IMR-90 (cell line): ENCODE measurements around the gene PITPNM3. TPM values are rescaled to one million over a fixed set of nuclear protein-coding genes. Genes with fewer than 3 reads are reported as not detected.

Source experiments
- ATAC-seq: fragments of 200-7000 bp; cut with Tn5 transposase; 2 replicates; pipeline ENCODE4 v1.9.1; 2020; ENCODE audit warnings: low read depth, mild to moderate bottlenecking, moderate library complexity
- BruUV-seq: library from RNA; stranded (reverse); fragments of 400-500 nt; replicated peaks from 2 replicates; lab custom pipeline; 2021; lab: Mats Ljungman, UMichigan
- CTCF ChIA-PET: fragments of 300-600 bp; formaldehyde crosslinking; extraction: SDS; loops from one replicate; lab custom pipeline; 2021; ENCODE audit warnings: antibody characterized with exemption; lab: Yijun Ruan, JAX
- POLR2A ChIA-PET: fragments of 300-600 bp; sonication (Branson Sonifier 250); formaldehyde crosslinking; loops from one replicate; lab custom pipeline; 2022; ENCODE audit warnings: antibody characterized with exemption; ENCODE audit not compliant: unreplicated experiment; lab: Charles Lee
- DNase-seq: peaks from one replicate; pipeline ENCODE4 v3.0.0; 2013
- H2AFZ ChIP-seq: replicated peaks from 2 replicates; pipeline ENCODE3; 2013; ENCODE audit warnings: low read length, mild to moderate bottlenecking; ENCODE audit not compliant: poor library complexity
- H2AK5ac ChIP-seq: 2 replicates; pipeline ENCODE4 v1.6.1; 2013; ENCODE audit warnings: low read depth, low read length, inconsistent platforms
- H2AK9ac ChIP-seq: replicated peaks from 2 replicates; pipeline ENCODE3; 2013; ENCODE audit warnings: mild to moderate bottlenecking, low read depth, low read length, moderate library complexity; ENCODE audit not compliant: poor library complexity
- H2BK120ac ChIP-seq: 2 replicates; pipeline ENCODE4 v1.6.1; 2013; ENCODE audit warnings: low read depth, low read length, inconsistent platforms
- H2BK15ac ChIP-seq: 3 replicates; pipeline ENCODE4 v1.6.1; 2013; ENCODE audit warnings: low read depth, low read length, inconsistent platforms
- H2BK20ac ChIP-seq: 2 replicates; pipeline ENCODE4 v1.6.1; 2013; ENCODE audit warnings: low read depth, mild to moderate bottlenecking, inconsistent platforms, low read length, moderate library complexity
- H2BK5ac ChIP-seq: 2 replicates; pipeline ENCODE4 v1.6.1; 2013; ENCODE audit warnings: mild to moderate bottlenecking, low read depth, low read length, inconsistent platforms; ENCODE audit not compliant: poor library complexity, severe bottlenecking
- H3K14ac ChIP-seq: replicated peaks from 2 replicates; pipeline ENCODE4 v1.6.1; 2013; ENCODE audit warnings: low read depth, low read length, inconsistent platforms
- H3K18ac ChIP-seq: 2 replicates; pipeline ENCODE4 v1.6.1; 2013; ENCODE audit warnings: low read depth, low read length, control low read depth
- H3K23ac ChIP-seq: 2 replicates; pipeline ENCODE4 v1.6.1; 2013; ENCODE audit warnings: low read depth, low read length, inconsistent platforms
- H3K27ac ChIP-seq: 2 replicates; pipeline ENCODE4 v1.5.1; 2013; ENCODE audit warnings: mild to moderate bottlenecking, control low read depth, low read length; ENCODE audit not compliant: insufficient read depth
- H3K27me3 ChIP-seq: 2 replicates; pipeline ENCODE4 v1.6.1; 2013; ENCODE audit warnings: low read length; ENCODE audit not compliant: control insufficient read depth, insufficient read depth
- H3K36me3 ChIP-seq: 2 replicates; pipeline ENCODE4 v1.6.1; 2013; ENCODE audit warnings: low read length, mixed read lengths; ENCODE audit not compliant: control insufficient read depth, insufficient read depth
- H3K4ac ChIP-seq: 2 replicates; pipeline ENCODE4 v1.6.1; 2013; ENCODE audit warnings: low read depth, low read length, inconsistent platforms
- H3K4me1 ChIP-seq: 2 replicates; pipeline ENCODE4 v1.6.1; 2013; ENCODE audit warnings: low read length, mixed read lengths; ENCODE audit not compliant: control insufficient read depth, insufficient read depth
- H3K4me2 ChIP-seq: 2 replicates; pipeline ENCODE4 v1.6.1; 2013; ENCODE audit warnings: low read depth, mild to moderate bottlenecking, control low read depth, low read length, moderate library complexity
- H3K4me3 ChIP-seq: 2 replicates; pipeline ENCODE4 v1.5.1; 2013; ENCODE audit warnings: low read depth, mild to moderate bottlenecking, control low read depth, low read length, moderate library complexity; ENCODE audit not compliant: insufficient read depth
- H3K56ac ChIP-seq: 2 replicates; pipeline ENCODE4 v1.6.1; 2013; ENCODE audit warnings: low read length, inconsistent platforms; ENCODE audit not compliant: insufficient read depth; ENCODE audit errors: extremely low read depth
- H3K79me1 ChIP-seq, 2 experiments: 2 replicates each; pipeline ENCODE4 v1.6.1; 2013; ENCODE audit warnings: low read length in 2 of 2, inconsistent platforms in 1 of 2, low read depth in 1 of 2
- H3K9ac ChIP-seq: 2 replicates; pipeline ENCODE4 v1.6.1; 2013; ENCODE audit warnings: low read depth, low read length, control low read depth
- H3K9me1 ChIP-seq: 2 replicates; pipeline ENCODE4 v1.6.1; 2013; ENCODE audit warnings: low read length, inconsistent platforms; ENCODE audit not compliant: insufficient read depth
- H3K9me3 ChIP-seq: 2 replicates; pipeline ENCODE4 v1.6.1; 2013; ENCODE audit warnings: low read length; ENCODE audit not compliant: control insufficient read depth, insufficient read depth
- H4K20me1 ChIP-seq: 2 replicates; pipeline ENCODE4 v1.6.1; 2013; ENCODE audit warnings: low read length, inconsistent platforms; ENCODE audit not compliant: insufficient read depth
- H4K5ac ChIP-seq: 2 replicates; pipeline ENCODE4 v1.6.1; 2013; ENCODE audit warnings: mild to moderate bottlenecking, low read depth, low read length, control low read depth
- H4K8ac ChIP-seq, 2 experiments: 2 replicates each; pipeline ENCODE4 v1.6.1; 2013; ENCODE audit warnings: low read depth in 2 of 2, low read length in 2 of 2, control low read depth in 1 of 2, inconsistent platforms in 1 of 2
- H4K91ac ChIP-seq: 2 replicates; pipeline ENCODE4 v1.6.1; 2013; ENCODE audit warnings: low read depth, low read length, inconsistent platforms; ENCODE audit not compliant: insufficient read depth
- CHD1 ChIP-seq: IDR thresholded peaks from 2 replicates; pipeline ENCODE4 v1.6.1; 2012; ENCODE audit warnings: low read depth, low read length, improper control_type of control experiment
- MAFK ChIP-seq: IDR thresholded peaks from 2 replicates; pipeline ENCODE4 v1.6.1; 2012; ENCODE audit warnings: low read depth, low read length, improper control_type of control experiment
- MAZ ChIP-seq: IDR thresholded peaks from 2 replicates; pipeline ENCODE4 v1.6.1; 2012; ENCODE audit warnings: low read depth, mild to moderate bottlenecking, low read length, improper control_type of control experiment, moderate library complexity, borderline replicate concordance
- POLR2A ChIP-seq: IDR thresholded peaks from 2 replicates; pipeline ENCODE4 v1.6.1; 2012; ENCODE audit warnings: mild to moderate bottlenecking, low read depth, low read length
- RAD21 ChIP-seq: IDR thresholded peaks from 2 replicates; pipeline ENCODE4 v1.6.1; 2012; ENCODE audit warnings: low read length, improper control_type of control experiment
- RCOR1 ChIP-seq: IDR thresholded peaks from 2 replicates; pipeline ENCODE4 v1.6.1; 2012; ENCODE audit warnings: mild to moderate bottlenecking, low read length, improper control_type of control experiment; ENCODE audit not compliant: insufficient replicate concordance
- RFX5 ChIP-seq: IDR thresholded peaks from 2 replicates; pipeline ENCODE4 v1.8.0; 2012; ENCODE audit warnings: low read depth, mild to moderate bottlenecking, low read length, moderate library complexity
- WGBS, 2 experiments: methylation state at CpG; one replicate each; pipeline versions ENCODE4 v1.1.5 to v1.1.7; 2013; ENCODE audit warnings: missing lambda C conversion rate in 2 of 2; ENCODE audit not compliant: insufficient read length in 1 of 2; ENCODE audit errors: extremely low coverage in 2 of 2; 5-methylcytosine and 5-hydroxymethylcytosine counted together
- dilution Hi-C: fragments of 300-500 bp; cut with HindIII; formaldehyde crosslinking; loops from one replicate; pipeline ENCODE4 v1.14.3; 2018; ENCODE audit warnings: low sequenced_read_pairs; ENCODE audit not compliant: unreplicated experiment
- in situ Hi-C: fragments of 300-500 bp; cut with MboI; formaldehyde crosslinking; loops from 3 replicates; pipeline ENCODE4 v1.14.3; 2019; ENCODE audit warnings: low sequenced_read_pairs, inconsistent platforms, mixed read lengths
- intact Hi-C: fragments of 100-400 bp; cut with micrococcal nuclease; formaldehyde crosslinking; loops from 2 replicates; pipeline ENCODE4 v1.10.0; 2022
- polyA plus RNA-seq, 3 experiments: library from polyadenylated mRNA; depleted of rRNA; stranded (reverse); fragments of >200 nt; gene quantifications; 2 replicates each; pipeline ENCODE4 v1.2.3, GENCODE V29; 2012; ENCODE audit warnings: low replicate concordance in 1 of 3
- total RNA-seq: library from RNA; depleted of rRNA; stranded (reverse); fragments of >200 nt; gene quantifications from 2 replicates; pipeline ENCODE4 v1.2.3, GENCODE V29; 2012
- TF ChIP-seq, protein P1 (sequence below): conservative IDR thresholded peaks from 2 replicates; pipeline ENCODE4 v1.5.1; 2012; ENCODE audit warnings: mild to moderate bottlenecking, low read depth, low read length, improper control_type of control experiment
- TF ChIP-seq, protein P2 (sequence below): fragments of 150-350 bp; IDR thresholded peaks from 2 replicates; pipeline ENCODE4 v1.6.1; 2016; ENCODE audit warnings: low read depth, mild to moderate bottlenecking, low read length, moderate library complexity, borderline replicate concordance

PITPNM3 gene
- total and polyA plus RNA-seq, 2 of the 4 experiments (the other 2 are of a cell fraction): 0.54 to 1.7 TPM

DNA sequence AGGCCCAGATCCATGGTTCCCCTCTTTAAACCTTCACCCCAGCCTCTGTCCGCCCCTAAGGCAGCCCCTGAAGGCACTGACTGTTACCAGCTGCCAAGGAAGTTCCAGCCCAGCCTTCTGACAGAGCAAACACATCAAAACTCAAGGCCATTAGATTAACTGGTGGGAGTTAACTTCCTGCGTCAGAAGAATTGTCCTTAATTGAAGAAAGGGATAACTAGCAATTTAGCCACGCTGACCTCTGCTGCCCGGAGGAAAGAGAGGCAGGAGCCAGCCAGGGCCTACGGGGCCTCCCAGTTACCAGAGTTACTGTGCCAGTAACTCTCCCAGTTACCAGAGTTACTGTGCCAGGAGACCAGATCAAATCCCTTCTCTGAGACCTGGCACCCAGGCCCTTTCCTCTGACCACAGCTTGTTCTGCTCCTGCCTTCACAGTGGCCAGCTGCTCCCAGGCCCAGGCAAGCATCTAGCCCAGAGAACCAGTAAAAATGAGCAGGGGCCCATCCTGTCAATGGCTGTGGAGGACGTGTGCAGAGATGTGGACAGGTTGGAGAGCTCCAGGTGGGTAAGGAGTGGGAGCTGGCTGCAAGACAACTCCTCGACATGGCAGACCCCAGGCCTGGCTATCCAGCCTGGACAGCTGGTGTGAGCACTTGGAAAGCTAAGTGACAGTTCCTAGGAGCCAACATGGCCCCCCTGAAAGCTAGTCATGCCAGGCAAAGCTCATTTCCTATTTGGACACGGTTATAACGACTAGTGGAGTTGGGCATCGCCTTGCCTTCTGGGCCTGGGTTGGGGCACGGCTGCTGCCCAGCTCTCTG, 2.8 kb upstream of the PITPNM3 start:
- ChIA-PET POLR2A (interaction anchor here (0.6 kb wide), 1 partner anchor 1123 kb away, joined by 3 read pairs; no protein-coding TSS in a partner anchor), CTCF (no interaction called here)
- Histone ChIP-seq H2AFZ (no peak overlapping the region), H3K4me1 (peaks cover 5% of the 10 kb centered on the region; the same call in 1 of the 2 replicates), H4K91ac (no peak overlapping the region), H3K79me1 (no peaks in the 10 kb centered on the region), H2AK9ac (no peak overlapping the region), H4K5ac (no peak overlapping the region), H3K27ac (no peak overlapping the region), H3K56ac (no peak overlapping the region), H2BK5ac (no peak overlapping the region), H3K9ac (no peak overlapping the region), H3K27me3 (peaks cover 28% of the 10 kb centered on the region), H2AK5ac (no peak overlapping the region), H2BK120ac (no peak overlapping the region), H3K9me1 (no peaks in the 10 kb centered on the region; the same call in 1 of the 2 replicates), H3K4me3 (no peak overlapping the region), H3K4ac (no peak overlapping the region), H2BK20ac (no peak overlapping the region), H3K18ac (no peak overlapping the region), H3K23ac (no peak overlapping the region), H3K4me2 (no peak overlapping the region), H3K9me3 (no peaks in the 10 kb centered on the region), H2BK15ac (no peak overlapping the region), H4K20me1 (0 out of 2 replicates have a peak, but pooled peaks cover 4% of the 10 kb centered on the region), H4K8ac (no peak overlapping the region), H3K36me3 (no peaks in the 10 kb centered on the region), H3K14ac (no peak overlapping the region)
- no peak for DNase-seq
- 52% methylated on average over 4 of the region's 11 CpGs; no CpG with 5 or more reads in 1 of the 2 experiments for WGBS, 2 experiments
- TF ChIP-seq CHD1 (no peak), RAD21 (no peak), RFX5 (no peak), MAZ (no peak), POLR2A (no peak), RCOR1 (no peak), MAFK (no peak)
- TF ChIP-seq, protein P1, sequence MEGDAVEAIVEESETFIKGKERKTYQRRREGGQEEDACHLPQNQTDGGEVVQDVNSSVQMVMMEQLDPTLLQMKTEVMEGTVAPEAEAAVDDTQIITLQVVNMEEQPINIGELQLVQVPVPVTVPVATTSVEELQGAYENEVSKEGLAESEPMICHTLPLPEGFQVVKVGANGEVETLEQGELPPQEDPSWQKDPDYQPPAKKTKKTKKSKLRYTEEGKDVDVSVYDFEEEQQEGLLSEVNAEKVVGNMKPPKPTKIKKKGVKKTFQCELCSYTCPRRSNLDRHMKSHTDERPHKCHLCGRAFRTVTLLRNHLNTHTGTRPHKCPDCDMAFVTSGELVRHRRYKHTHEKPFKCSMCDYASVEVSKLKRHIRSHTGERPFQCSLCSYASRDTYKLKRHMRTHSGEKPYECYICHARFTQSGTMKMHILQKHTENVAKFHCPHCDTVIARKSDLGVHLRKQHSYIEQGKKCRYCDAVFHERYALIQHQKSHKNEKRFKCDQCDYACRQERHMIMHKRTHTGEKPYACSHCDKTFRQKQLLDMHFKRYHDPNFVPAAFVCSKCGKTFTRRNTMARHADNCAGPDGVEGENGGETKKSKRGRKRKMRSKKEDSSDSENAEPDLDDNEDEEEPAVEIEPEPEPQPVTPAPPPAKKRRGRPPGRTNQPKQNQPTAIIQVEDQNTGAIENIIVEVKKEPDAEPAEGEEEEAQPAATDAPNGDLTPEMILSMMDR: no peak
- TF ChIP-seq, protein P2, sequence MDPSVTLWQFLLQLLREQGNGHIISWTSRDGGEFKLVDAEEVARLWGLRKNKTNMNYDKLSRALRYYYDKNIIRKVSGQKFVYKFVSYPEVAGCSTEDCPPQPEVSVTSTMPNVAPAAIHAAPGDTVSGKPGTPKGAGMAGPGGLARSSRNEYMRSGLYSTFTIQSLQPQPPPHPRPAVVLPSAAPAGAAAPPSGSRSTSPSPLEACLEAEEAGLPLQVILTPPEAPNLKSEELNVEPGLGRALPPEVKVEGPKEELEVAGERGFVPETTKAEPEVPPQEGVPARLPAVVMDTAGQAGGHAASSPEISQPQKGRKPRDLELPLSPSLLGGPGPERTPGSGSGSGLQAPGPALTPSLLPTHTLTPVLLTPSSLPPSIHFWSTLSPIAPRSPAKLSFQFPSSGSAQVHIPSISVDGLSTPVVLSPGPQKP: no peak
- dilution Hi-C loops: no loop called here
- ATAC-seq: no peak
- intact Hi-C loops: loop anchor here (5.0 kb wide), 1 partner anchor 87 kb away; no protein-coding TSS in a partner anchor
- no TSS peak for BruUV-seq
- in situ Hi-C loops: no loop called here
